HG02623 (cell line): Measurements from ENCODE around the gene FGL2.
"Not testable (repeated sequence)": the region's sequence is repeated elsewhere in the genome, so short reads cannot be mapped to it uniquely, and the experiment has no call there.

Experiments
- ATAC-seq: cut with Tn5 transposase; IDR thresholded peaks from one replicate; pipeline ENCODE4 v1.9.1; 2021; ENCODE audit warnings: moderate library complexity; ENCODE audit not compliant: unreplicated experiment

The FGL2 gene

DNA sequence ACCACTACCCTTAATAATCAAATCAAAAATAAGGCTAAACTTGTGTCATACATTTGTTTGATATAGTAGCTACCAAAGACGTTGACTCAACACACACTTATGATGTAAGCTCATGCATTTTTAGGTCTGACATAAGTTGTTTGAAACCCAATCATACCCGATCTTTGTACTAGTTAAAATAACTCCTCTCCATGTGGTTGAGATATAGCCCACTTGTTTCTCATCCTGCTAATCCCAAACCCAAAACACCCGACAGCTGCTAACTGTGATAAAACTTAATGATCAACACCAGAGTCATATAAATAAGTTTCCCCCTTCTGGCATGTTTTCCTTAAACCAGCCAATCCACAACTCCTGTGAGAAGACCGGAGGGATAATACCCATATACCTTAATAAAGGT, 28.5 kb downstream of the FGL2 start:
- ATAC-seq, result not testable (repeated sequence)

DNA sequence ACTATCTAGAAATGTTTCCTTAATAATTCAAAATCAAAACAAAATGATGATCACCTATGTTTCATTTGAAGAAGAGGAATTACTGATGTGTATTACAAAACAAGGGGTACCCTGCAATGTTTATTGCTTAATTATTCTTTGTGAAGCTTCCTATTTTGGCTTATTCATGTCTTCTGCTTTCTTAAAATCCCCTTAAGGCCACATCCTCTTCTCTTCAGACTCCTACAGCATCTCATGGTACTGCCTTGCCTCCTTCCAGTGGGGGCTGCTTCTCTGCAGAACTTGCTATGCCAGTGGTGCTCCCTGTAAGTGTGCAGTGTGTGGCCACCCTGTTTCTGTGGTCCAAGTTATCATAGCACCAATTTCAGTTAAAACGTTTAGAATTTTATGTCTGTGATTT, 42.2 kb downstream of the FGL2 start:
- peak; percentile 47 for ATAC-seq

DNA sequence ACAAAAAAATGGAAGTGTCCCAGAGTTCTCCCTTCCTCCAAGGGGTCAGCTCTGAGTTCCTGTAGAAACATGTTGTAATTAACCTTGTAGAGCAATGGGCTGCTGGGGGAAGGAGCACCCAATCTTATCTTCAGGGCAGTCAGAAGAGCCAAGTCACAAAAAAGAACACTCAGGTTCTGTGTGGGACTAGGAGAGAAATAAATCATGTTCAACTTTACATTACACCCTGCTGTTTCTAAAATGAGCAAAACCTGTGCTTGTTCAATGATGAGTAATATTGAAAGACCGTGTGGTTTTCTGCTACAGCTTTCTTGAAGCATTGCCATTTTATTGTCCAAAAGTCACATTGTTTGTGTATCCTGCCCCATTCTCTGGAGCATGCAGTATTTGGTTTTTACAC, 42.6 kb downstream of the FGL2 start:
- ATAC-seq, result peak; percentile 70

DNA sequence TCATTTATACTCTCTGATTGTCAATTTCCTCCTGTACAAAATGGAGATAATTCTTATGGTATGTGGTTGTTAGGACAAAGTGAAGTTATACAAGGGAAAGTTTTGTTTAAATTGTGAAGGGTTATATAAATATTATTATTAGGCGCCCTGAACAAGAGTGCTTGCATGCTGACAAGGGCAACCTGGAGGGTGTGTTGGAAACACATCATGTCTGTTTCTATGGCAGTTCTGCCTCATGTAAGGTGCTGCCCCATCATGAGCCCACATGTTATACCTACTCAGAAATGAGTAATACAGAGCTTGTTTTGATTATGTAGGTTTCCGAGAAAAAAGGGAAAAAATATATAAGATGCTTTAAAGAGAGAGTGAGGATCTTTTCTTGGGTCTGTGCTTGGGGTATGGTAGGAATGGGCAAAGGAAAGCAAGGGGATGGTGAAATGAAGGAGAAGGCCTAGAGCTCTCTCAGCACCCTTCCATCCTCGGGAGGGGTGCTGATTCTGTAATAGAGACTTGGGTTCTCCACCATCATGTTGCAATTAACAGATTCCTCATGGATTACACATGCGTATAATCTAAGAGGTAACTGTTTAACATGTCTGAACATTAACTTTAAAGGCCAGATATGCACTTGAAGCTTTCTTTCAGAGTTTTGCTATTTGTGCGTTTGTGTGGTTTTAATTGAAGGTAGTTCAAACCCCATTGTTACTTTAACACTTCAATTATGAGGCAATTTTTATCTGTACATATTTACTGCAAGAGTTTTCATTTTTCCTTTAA, 43.8 kb downstream of the FGL2 start:
- ATAC-seq, result not testable (repeated sequence)

DNA sequence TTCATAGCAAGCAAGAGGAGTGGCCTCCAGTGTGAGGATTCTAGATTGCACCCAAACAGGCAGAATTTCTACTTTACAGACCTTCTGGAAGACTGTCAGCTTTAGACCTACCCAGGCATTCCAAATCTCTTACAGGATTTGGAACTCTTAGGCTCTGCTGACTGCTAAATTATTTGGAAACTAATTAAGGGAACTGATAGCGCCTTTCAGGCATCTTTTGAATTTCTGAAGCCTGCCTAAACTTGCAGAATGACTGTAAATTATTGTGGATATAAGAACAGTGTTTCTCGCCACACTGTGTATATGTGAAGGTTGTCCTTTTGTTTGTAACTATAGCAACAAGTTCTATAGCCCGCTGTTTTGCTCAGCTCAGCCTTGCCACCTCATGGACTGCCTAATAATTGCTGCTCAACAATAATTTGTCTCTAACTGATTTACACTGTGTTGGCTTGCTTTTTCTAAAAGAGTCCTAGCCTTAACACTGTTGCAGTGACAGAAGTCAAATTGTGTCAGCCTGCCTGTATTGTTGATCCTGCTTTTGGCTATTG, 44.6 kb downstream of the FGL2 start:
- peak; percentile 45 for ATAC-seq

DNA sequence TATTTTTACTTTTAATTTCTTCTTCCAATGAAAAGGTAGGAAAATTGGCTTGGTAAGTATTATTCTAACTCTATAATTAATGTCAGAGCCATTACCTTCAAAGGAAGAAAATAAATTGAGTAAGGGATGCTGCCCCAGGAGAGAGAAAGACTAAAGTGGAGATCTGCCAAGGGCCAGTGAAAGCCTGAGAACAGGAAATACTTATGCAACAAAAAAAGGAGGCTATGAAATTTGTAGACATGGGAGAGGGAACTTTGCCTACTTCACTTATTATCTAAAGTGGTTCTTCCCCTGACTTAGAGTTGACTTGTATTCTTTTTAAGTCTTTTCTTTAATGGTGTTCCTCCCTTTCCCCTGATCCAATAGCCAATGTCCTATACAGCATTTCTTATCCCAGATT, 47.4 kb downstream of the FGL2 start:
- not testable (repeated sequence) for ATAC-seq
